SK-N-MC (cell line): ENCODE measurements around the gene MST1.

Experiments
- EZH2 ChIP-seq: fragments of 200-600 bp; sonication (generic); IDR thresholded peaks from one replicate; pipeline ENCODE4 v1.6.1; 2017; ENCODE audit warnings: antibody characterized with exemption
- POLR2AphosphoS5 ChIP-seq: IDR thresholded peaks from 2 replicates; pipeline ENCODE4 v1.6.1; 2012; ENCODE audit warnings: mild to moderate bottlenecking, low read depth, low read length, borderline replicate concordance

GRCh38 chr3:49662720-49663413 is 26.4 kb downstream of the MST1 start:
- no peak for TF ChIP-seq EZH2
- no peak for TF ChIP-seq POLR2AphosphoS5
